K562 (cell line): ENCODE results near the gene ROBO3. TPM values are rescaled to one million over a fixed set of nuclear protein-coding genes. Genes with fewer than 3 reads are reported as not detected.

Experiments used
- ATAC-seq: fragments of 200-7000 bp; cut with Tn5 transposase; 3 replicates; pipeline ENCODE4 v1.9.1; 2020; ENCODE audit warnings: moderate library complexity
- BruUV-seq: library from RNA; stranded (reverse); fragments of 400-500 nt; replicated peaks from 2 replicates; lab custom pipeline; 2021; lab: Mats Ljungman, UMichigan
- CTCF ChIA-PET: fragments of 300-600 bp; formaldehyde crosslinking; extraction: SDS; loops from one replicate; lab custom pipeline; 2021; ENCODE audit warnings: low intra/inter-chr PET ratio; lab: Yijun Ruan, JAX
- POLR2A ChIA-PET: fragments of 300-600, 350-650 bp; sonication (Branson Sonifier 250); formaldehyde crosslinking; extraction: SDS; loops from one replicate; lab custom pipeline; 2021; ENCODE audit warnings: antibody characterized with exemption, inconsistent platforms; lab: Yijun Ruan, JAX
- DNase-seq, 4 experiments: peaks; one replicate each; pipeline versions ENCODE4 v3.0.0 to v3.0.0-alpha.2; 2011 to 2018; ENCODE audit warnings: low spot score in 3 of 4, mixed read lengths in 3 of 4; ENCODE audit errors: extremely low read depth in 1 of 4
- FAIRE-seq: peaks from 2 replicates; lab custom pipeline; 2011; peaks lifted over from hg19 to GRCh38; lab: Jason Lieb, UNC
- H2AFZ ChIP-seq: 2 replicates; pipeline ENCODE4 v1.6.0; 2011; ENCODE audit warnings: low read depth, low read length, control low read depth, inconsistent platforms
- H3K27ac ChIP-seq: fragments of 200-600 bp; 3 replicates; pipeline ENCODE4 v1.8.0; 2011; ENCODE audit warnings: low read depth, mild to moderate bottlenecking, control low read depth, inconsistent platforms, low read length, moderate library complexity, mixed read lengths; ENCODE audit errors: extremely low read depth
- H3K27me3 ChIP-seq, 2 experiments: fragments of 300-600 bp in 1 of 2; 2 replicates in 1 of 2; 3 replicates in 1 of 2; pipeline versions ENCODE4 v1.6.0 to v1.8.0; 2011; ENCODE audit warnings: inconsistent platforms in 2 of 2, low read length in 2 of 2, mild to moderate bottlenecking in 1 of 2, mixed read lengths in 1 of 2, moderate library complexity in 1 of 2; ENCODE audit not compliant: control insufficient read depth in 2 of 2, insufficient read depth in 2 of 2
- H3K36me3 ChIP-seq: fragments of 300-600 bp; 3 replicates; pipeline ENCODE4 v1.8.0; 2011; ENCODE audit warnings: mild to moderate bottlenecking, low read length, inconsistent platforms; ENCODE audit not compliant: control insufficient read depth, insufficient read depth
- H3K4me1 ChIP-seq, 2 experiments: fragments of 200-600 bp in 1 of 2; replicated peaks in 1 of 2; 2 replicates in 1 of 2; 3 replicates in 1 of 2; pipeline versions ENCODE4 v1.5.1 to v1.8.0; 2011; ENCODE audit warnings: inconsistent platforms in 2 of 2, low read length in 2 of 2, mild to moderate bottlenecking in 1 of 2, mixed read lengths in 1 of 2, moderate library complexity in 1 of 2; ENCODE audit not compliant: control insufficient read depth in 2 of 2, insufficient read depth in 2 of 2
- H3K4me2 ChIP-seq: 2 replicates; pipeline ENCODE4 v1.6.1; 2011; ENCODE audit warnings: low read length, control low read depth, inconsistent platforms, mixed read lengths; ENCODE audit not compliant: insufficient read depth
- H3K4me3 ChIP-seq: fragments of 200-600 bp; sonication (generic), shearing (Covaris generic); 2 replicates; pipeline ENCODE4 v1.5.1; 2016; ENCODE audit warnings: control low read depth, inconsistent platforms
- H3K79me2 ChIP-seq: fragments of 200-600 bp; 3 replicates; pipeline ENCODE4 v1.8.0; 2011; ENCODE audit warnings: low read length, inconsistent platforms; ENCODE audit not compliant: control insufficient read depth, insufficient read depth
- H3K9ac ChIP-seq, 2 experiments: 2 replicates each; pipeline versions ENCODE4 v1.6.0 to v1.6.1; 2011; ENCODE audit warnings: low read depth in 2 of 2, low read length in 2 of 2, control low read depth in 1 of 2, inconsistent platforms in 1 of 2, mild to moderate bottlenecking in 1 of 2, mixed read lengths in 1 of 2; ENCODE audit not compliant: insufficient read depth in 1 of 2
- H3K9me1 ChIP-seq: one replicate; pipeline ENCODE4 v1.6.0; 2011; ENCODE audit warnings: inconsistent platforms, mild to moderate bottlenecking, low read length, moderate library complexity; ENCODE audit not compliant: control insufficient read depth, insufficient read depth
- H3K9me3 ChIP-seq: replicated peaks from 2 replicates; pipeline ENCODE4 v1.5.1; 2011; ENCODE audit warnings: low read depth, low read length, inconsistent platforms; ENCODE audit not compliant: control insufficient read depth, insufficient read depth
- H4K20me1 ChIP-seq: replicated peaks from 2 replicates; pipeline ENCODE4 v1.6.1; 2011; ENCODE audit warnings: low read length, inconsistent platforms, mixed read lengths; ENCODE audit not compliant: control insufficient read depth, insufficient read depth
- DNMT1 ChIP-seq: fragments of 450-650 bp; IDR thresholded peaks from 2 replicates; pipeline ENCODE4 v1.6.1; 2016; ENCODE audit warnings: antibody characterized with exemption, mild to moderate bottlenecking
- MBD2 ChIP-seq: sonication (generic); IDR thresholded peaks from 2 replicates; pipeline ENCODE4 v1.6.1; 2016; ENCODE audit warnings: low read depth, borderline replicate concordance
- MECOM ChIP-seq: fragments of 250-450 bp; sonication (Bioruptor Pico); IDR thresholded peaks from 2 replicates; pipeline ENCODE4 v1.8.0; 2022; ENCODE audit warnings: inconsistent platforms
- PHB ChIP-seq: fragments of 250-450 bp; sonication (Bioruptor Pico); IDR thresholded peaks from 2 replicates; pipeline ENCODE4 v1.5.0; 2021
- POLR2G ChIP-seq: fragments of 200-400 bp; formaldehyde crosslinking; IDR thresholded peaks from 2 replicates; pipeline ENCODE4 v1.6.1; 2017; ENCODE audit warnings: low read depth, mild to moderate bottlenecking, antibody characterized with exemption, low read length, moderate library complexity
- PTBP1 ChIP-seq: fragments of 200-400 bp; formaldehyde crosslinking; IDR thresholded peaks from 2 replicates; pipeline ENCODE4 v1.6.1; 2017; ENCODE audit warnings: low read depth, low read length
- SRSF9 ChIP-seq: fragments of 200-400 bp; formaldehyde crosslinking; IDR thresholded peaks from 2 replicates; pipeline ENCODE4 v1.6.1; 2017; ENCODE audit warnings: low read depth, low read length, borderline replicate concordance
- TCF3 ChIP-seq: sonication (generic); formaldehyde crosslinking; IDR thresholded peaks from 2 replicates; pipeline ENCODE4 v1.4.0; 2020; ENCODE audit warnings: mild to moderate bottlenecking, missing genetic modification reagents
- YY1 ChIP-seq, 3 experiments: IDR thresholded peaks; 2 replicates each; pipeline ENCODE4 v1.6.1; 2011; ENCODE audit warnings: low read length in 2 of 3, mild to moderate bottlenecking in 2 of 3, moderate library complexity in 2 of 3, borderline replicate concordance in 1 of 3, control low read depth in 1 of 3, low read depth in 1 of 3; ENCODE audit not compliant: insufficient read depth in 3 of 3, insufficient replicate concordance in 2 of 3, control insufficient read depth in 1 of 3, insufficient read length in 1 of 3; ENCODE audit errors: extremely low read depth in 1 of 3
- ZNF507 ChIP-seq: conservative IDR thresholded peaks from 2 replicates; pipeline ENCODE4 v1.6.1; 2017; ENCODE audit warnings: missing genetic modification characterization, missing compliant biosample characterization
- ZNF778 ChIP-seq: fragments of 450-650 bp; formaldehyde crosslinking; IDR thresholded peaks from 2 replicates; pipeline ENCODE4 v1.4.0; 2020; ENCODE audit warnings: mild to moderate bottlenecking, moderate library complexity
- WGBS: fragments of 100-300 bp; shearing (Covaris generic); methylation state at CpG from one replicate; pipeline ENCODE4 v1.1.6; 2016; ENCODE audit warnings: low coverage, mixed read lengths; ENCODE audit not compliant: insufficient coverage; ENCODE audit errors: missing lambda C conversion rate; 5-methylcytosine and 5-hydroxymethylcytosine counted together
- in situ Hi-C: fragments of 300-500 bp; cut with MboI; formaldehyde crosslinking; loops from 4 replicates; pipeline ENCODE4 v1.15.0; 2018; ENCODE audit warnings: inconsistent platforms, mixed read lengths
- intact Hi-C: fragments of 100-400 bp; cut with micrococcal nuclease; formaldehyde crosslinking; loops from 2 replicates; pipeline ENCODE4 v1.14.2; 2022
- polyA plus RNA-seq, 8 experiments: library from polyadenylated mRNA; depleted of rRNA in 4 of 8; stranded (reverse) in 5 of 8; unstranded in 3 of 8; fragments of >200 nt; fragmentation: Nextera tagmentation in 2 of 8; fragmentation: Illumina TruSeq in 1 of 8; extraction: Ambion mirVana in 2 of 8; extraction: Trizol in 1 of 8; gene quantifications; 2 replicates each; pipeline versions ENCODE4 v1.2.1 to v1.2.3, GENCODE V29; 2011 to 2014; ENCODE audit warnings: inconsistent platforms in 1 of 8, missing spikeins in 1 of 8
- total RNA-seq, 7 experiments: library from RNA; depleted of rRNA in 6 of 7; stranded (reverse); fragments of >200 nt in 6 of 7; fragmentation: Illumina TruSeq in 2 of 7; extraction: Trizol in 2 of 7; gene quantifications; 2 replicates each; pipeline versions ENCODE4 v1.2.1 to v1.2.3, GENCODE V29; 2011 to 2021; ENCODE audit warnings: low replicate concordance in 1 of 7
- TF ChIP-seq, protein P1 (sequence below): fragments of 450-650 bp; formaldehyde crosslinking; IDR thresholded peaks from 2 replicates; pipeline ENCODE4 v1.4.0; 2022; ENCODE audit warnings: missing genetic modification characterization
- TF ChIP-seq, protein P2 (sequence below): sonication (generic); formaldehyde crosslinking; IDR thresholded peaks from 2 replicates; pipeline ENCODE4 v1.8.0; 2022; ENCODE audit warnings: mild to moderate bottlenecking, missing genetic modification reagents
- TF ChIP-seq, protein P3 (sequence below): fragments of 250-450 bp; sonication (Bioruptor Pico); IDR thresholded peaks from 2 replicates; pipeline ENCODE4 v1.4.0; 2020; ENCODE audit warnings: mild to moderate bottlenecking

ROBO3 gene
- total and polyA plus RNA-seq, 9 of the 15 experiments (the other 6 are each of a cell fraction or from before 2014, with no cell fraction given) = 0.29 to 1.4 (median 0.97) TPM; not detected in 2

DNA sequence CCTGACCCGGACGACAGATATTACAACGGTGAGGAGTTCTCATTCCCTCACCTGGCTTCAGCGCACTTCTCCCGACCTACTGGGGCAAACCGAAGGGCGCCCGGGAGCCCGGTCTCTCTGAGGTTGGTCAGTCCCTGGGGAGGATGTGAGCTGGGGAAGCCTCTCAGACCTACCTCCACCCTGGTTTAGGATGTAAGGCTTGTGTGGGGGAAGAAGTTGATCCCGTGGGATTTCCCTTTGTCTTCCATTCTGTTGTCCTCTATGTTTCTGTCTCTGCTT is 12.3 kb downstream of the ROBO3 start:
- no TSS peak for BruUV-seq
- Histone ChIP-seq H3K9ac (no peak overlapping the region), H3K9me1 (no peaks in the 10 kb centered on the region), H2AFZ (no peak overlapping the region), H3K4me2 (no peak overlapping the region), H3K36me3 (no peaks in the 10 kb centered on the region), H3K9me3 (no peaks in the 10 kb centered on the region), H3K4me3 (no peak overlapping the region), H3K27ac (no peak overlapping the region), H3K27me3 (peaks cover 11 to 76% of the 10 kb centered on the region in 2 experiments; a peak in 4 of 5 replicates), H3K79me2 (no peaks in the 10 kb centered on the region), H4K20me1 (0 out of 2 replicates have a peak, but pooled peaks cover 1% of the 10 kb centered on the region), H3K4me1 (peaks cover 0 to 27% of the 10 kb centered on the region in 2 experiments; a peak in 3 of 5 replicates)
- intact Hi-C loops = no loop called here
- DNase-seq (no peak), FAIRE-seq (no peak), ATAC-seq (no peak)
- WGBS = 80% methylated on average over 9 of the region's 10 CpGs
- in situ Hi-C loops = no loop called here
- CTCF ChIA-PET = no interaction called here
- POLR2A ChIA-PET = no interaction called here
- TF ChIP-seq MBD2 = no peak
- TF ChIP-seq, protein P1, sequence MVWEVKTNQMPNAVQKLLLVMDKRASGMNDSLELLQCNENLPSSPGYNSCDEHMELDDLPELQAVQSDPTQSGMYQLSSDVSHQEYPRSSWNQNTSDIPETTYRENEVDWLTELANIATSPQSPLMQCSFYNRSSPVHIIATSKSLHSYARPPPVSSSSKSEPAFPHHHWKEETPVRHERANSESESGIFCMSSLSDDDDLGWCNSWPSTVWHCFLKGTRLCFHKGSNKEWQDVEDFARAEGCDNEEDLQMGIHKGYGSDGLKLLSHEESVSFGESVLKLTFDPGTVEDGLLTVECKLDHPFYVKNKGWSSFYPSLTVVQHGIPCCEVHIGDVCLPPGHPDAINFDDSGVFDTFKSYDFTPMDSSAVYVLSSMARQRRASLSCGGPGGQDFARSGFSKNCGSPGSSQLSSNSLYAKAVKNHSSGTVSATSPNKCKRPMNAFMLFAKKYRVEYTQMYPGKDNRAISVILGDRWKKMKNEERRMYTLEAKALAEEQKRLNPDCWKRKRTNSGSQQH (CRISPR knock-in tag) = no peak
- no peak for TF ChIP-seq SRSF9
- TF ChIP-seq, protein P2, sequence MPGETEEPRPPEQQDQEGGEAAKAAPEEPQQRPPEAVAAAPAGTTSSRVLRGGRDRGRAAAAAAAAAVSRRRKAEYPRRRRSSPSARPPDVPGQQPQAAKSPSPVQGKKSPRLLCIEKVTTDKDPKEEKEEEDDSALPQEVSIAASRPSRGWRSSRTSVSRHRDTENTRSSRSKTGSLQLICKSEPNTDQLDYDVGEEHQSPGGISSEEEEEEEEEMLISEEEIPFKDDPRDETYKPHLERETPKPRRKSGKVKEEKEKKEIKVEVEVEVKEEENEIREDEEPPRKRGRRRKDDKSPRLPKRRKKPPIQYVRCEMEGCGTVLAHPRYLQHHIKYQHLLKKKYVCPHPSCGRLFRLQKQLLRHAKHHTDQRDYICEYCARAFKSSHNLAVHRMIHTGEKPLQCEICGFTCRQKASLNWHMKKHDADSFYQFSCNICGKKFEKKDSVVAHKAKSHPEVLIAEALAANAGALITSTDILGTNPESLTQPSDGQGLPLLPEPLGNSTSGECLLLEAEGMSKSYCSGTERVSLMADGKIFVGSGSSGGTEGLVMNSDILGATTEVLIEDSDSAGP (CRISPR knock-in tag) = no peak
- no peak for TF ChIP-seq TCF3 (CRISPR knock-in tag)
- TF ChIP-seq PTBP1 = no peak
- no peak for TF ChIP-seq YY1 (IDR thresholded peaks at IDR 0.05; ENCODE audit: borderline replicate concordance in 1 of 3, control insufficient read depth in 1 of 3, extremely low read depth in 1 of 3, insufficient read depth in 3 of 3, insufficient read length in 1 of 3, insufficient replicate concordance in 2 of 3, low read depth in 1 of 3, low read length in 2 of 3)
- no peak for TF ChIP-seq DNMT1
- TF ChIP-seq, protein P3, sequence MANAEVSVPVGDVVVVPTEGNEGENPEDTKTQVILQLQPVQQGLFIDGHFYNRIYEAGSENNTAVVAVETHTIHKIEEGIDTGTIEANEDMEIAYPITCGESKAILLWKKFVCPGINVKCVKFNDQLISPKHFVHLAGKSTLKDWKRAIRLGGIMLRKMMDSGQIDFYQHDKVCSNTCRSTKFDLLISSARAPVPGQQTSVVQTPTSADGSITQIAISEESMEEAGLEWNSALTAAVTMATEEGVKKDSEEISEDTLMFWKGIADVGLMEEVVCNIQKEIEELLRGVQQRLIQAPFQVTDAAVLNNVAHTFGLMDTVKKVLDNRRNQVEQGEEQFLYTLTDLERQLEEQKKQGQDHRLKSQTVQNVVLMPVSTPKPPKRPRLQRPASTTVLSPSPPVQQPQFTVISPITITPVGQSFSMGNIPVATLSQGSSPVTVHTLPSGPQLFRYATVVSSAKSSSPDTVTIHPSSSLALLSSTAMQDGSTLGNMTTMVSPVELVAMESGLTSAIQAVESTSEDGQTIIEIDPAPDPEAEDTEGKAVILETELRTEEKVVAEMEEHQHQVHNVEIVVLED (CRISPR knock-in tag) = no peak
- no peak for TF ChIP-seq POLR2G
- no peak for TF ChIP-seq ZNF778 (CRISPR knock-in tag)
- no peak for TF ChIP-seq ZNF507 (tag)
- TF ChIP-seq MECOM = no peak
- no peak for TF ChIP-seq PHB
